Measurements from ENCODE around the gene PRRX1. TPM values are rescaled to one million over a fixed set of nuclear protein-coding genes. Genes with fewer than 3 reads are reported as not detected.

PRRX1 gene
- total RNA-seq, 4 donors from 2014 or later: 1.0 to 30.5 (median 2.2) TPM

GRCh38 chr1:170657275-170657853 is 6.6 kb upstream of the PRRX1 start:
- DNase-seq: no peak
- Histone ChIP-seq H3K36me3 (no peaks in the 10 kb centered on the region), H3K27ac (no peak overlapping the region), H3K4me3 (no peak overlapping the region), H3K4me1 (peaks cover 0 to 11% (median 0%) of the 10 kb centered on the region in 4 donors), H3K27me3 (peaks cover 0 to 16% of the 10 kb centered on the region in 2 donors), H3K9me3 (no peaks in the 10 kb centered on the region)
- no peak for TF ChIP-seq POLR2A (IDR thresholded peaks at IDR 0.05)
- TF ChIP-seq, protein P1, sequence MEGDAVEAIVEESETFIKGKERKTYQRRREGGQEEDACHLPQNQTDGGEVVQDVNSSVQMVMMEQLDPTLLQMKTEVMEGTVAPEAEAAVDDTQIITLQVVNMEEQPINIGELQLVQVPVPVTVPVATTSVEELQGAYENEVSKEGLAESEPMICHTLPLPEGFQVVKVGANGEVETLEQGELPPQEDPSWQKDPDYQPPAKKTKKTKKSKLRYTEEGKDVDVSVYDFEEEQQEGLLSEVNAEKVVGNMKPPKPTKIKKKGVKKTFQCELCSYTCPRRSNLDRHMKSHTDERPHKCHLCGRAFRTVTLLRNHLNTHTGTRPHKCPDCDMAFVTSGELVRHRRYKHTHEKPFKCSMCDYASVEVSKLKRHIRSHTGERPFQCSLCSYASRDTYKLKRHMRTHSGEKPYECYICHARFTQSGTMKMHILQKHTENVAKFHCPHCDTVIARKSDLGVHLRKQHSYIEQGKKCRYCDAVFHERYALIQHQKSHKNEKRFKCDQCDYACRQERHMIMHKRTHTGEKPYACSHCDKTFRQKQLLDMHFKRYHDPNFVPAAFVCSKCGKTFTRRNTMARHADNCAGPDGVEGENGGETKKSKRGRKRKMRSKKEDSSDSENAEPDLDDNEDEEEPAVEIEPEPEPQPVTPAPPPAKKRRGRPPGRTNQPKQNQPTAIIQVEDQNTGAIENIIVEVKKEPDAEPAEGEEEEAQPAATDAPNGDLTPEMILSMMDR (IDR thresholded peaks at IDR 0.05): no peak

DNA sequence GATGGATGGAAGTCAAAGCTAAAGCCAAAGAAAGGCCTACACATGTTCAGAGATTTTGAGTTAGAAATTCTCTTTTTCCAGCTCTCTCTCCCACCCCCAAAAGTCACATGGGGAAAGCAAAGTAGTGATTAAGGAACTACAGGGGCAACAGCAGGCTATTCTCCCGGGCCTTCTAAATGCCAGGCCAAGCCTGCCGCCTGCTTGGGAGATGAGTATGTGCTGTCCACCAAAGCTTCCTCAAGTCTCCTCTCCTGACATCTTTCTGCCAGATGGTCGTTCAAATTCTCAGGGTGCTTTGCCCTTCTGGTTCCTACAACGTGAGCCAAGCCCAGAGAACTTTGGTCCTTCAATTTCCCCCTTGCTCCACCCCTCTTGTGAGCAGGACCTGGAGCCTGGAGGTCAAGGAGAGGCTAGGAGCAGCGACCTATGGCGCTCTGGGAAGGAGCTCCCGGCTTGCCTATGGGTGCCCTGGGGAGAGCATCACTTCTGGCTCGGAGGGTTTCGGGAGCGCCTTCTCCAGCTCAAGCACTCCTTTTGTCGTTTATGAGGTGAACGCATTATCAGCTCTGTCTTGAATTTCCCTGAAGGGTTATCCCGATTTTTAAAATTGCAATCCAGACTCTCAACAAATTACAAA is 4.4 kb upstream of the PRRX1 start:
- TF ChIP-seq, protein P1 (IDR thresholded peaks at IDR 0.05): no peak
- TF ChIP-seq POLR2A (IDR thresholded peaks at IDR 0.05): no peak
- peaks cover 0 to 22% of the 10 kb centered on the region in 2 donors for H3K27me3 ChIP-seq
- no peak overlapping the region for H3K27ac ChIP-seq
- H3K4me1 ChIP-seq: peaks cover 0 to 18% (median 0%) of the 10 kb centered on the region in 4 donors
- no peaks in the 10 kb centered on the region for H3K9me3 ChIP-seq
- H3K4me3 ChIP-seq: no peak overlapping the region
- no peaks in the 10 kb centered on the region for H3K36me3 ChIP-seq
- no peak for DNase-seq

DNA sequence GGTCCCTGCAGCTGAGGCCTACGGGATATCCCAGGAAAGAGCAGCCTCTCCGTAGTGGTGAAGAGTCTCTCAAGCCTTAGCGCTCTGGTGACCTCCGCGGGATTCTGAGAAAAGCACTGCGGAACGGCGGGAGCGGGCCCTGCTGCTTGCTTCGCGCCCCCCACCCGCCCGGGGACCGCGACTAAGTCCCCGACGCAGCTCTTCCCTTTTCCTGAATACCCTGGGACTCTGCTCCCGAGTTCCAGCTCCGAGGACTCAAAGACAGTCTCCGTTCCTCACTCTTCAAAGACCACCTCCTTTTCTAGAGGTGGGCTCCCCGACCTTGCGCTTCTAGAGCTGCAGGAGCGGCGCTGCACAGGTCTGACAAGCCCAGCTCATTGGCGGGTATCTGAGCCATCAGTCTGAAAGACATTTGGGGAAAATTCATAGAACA is 3.6 kb upstream of the PRRX1 start:
- H3K4me3 ChIP-seq: no peak overlapping the region
- H3K9me3 ChIP-seq: no peaks in the 10 kb centered on the region
- no peak for DNase-seq
- peaks cover 0 to 23% of the 10 kb centered on the region in 2 donors for H3K27me3 ChIP-seq
- H3K4me1 ChIP-seq: peaks cover 0 to 25% (median 0%) of the 10 kb centered on the region in 4 donors
- H3K27ac ChIP-seq: no peak overlapping the region
- TF ChIP-seq, protein P1 (IDR thresholded peaks at IDR 0.05): no peak
- no peaks in the 10 kb centered on the region for H3K36me3 ChIP-seq

DNA sequence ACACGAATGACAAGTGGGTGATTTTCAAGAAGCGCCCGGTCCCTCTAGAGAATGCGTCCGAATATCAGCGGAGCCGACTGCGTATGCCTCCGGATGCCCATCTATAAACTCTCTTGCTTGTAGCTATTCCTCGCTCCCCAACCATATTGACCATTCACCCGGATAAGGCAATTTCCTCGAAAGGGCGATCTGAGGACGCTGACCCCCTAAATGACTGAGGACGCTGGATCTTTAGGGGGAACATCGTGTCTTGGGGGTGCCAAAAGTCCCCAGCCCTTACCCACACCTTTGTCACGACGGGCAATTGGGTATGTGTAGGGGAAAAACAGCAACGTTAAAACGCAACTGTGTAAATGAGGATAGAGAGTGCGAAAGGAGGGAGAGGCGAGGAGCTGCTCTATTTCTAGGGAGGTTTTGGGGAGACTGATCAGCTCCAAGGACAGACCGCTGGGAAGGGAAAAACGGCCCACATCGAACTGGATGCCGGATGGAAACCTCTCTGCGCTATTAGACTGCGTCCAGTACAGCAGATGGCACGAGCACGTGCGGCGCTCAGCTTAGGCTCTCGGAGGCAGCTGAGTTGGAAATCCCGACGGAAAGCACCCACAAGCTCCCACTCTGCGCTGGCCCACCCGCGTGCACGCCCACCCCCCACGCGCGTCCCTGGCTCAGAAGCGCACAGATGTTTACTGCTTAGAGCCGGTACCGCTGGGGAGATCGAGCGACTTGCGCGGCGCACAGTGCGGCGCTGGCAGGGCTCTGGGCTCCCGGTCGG is 2.9 kb upstream of the PRRX1 start:
- TF ChIP-seq, protein P1 (IDR thresholded peaks at IDR 0.05): no peak
- no peak for TF ChIP-seq POLR2A (IDR thresholded peaks at IDR 0.05)
- peak overlapping the region in 2 of 4 donors; percentile 14 to 30 for H3K4me3 ChIP-seq

DNA sequence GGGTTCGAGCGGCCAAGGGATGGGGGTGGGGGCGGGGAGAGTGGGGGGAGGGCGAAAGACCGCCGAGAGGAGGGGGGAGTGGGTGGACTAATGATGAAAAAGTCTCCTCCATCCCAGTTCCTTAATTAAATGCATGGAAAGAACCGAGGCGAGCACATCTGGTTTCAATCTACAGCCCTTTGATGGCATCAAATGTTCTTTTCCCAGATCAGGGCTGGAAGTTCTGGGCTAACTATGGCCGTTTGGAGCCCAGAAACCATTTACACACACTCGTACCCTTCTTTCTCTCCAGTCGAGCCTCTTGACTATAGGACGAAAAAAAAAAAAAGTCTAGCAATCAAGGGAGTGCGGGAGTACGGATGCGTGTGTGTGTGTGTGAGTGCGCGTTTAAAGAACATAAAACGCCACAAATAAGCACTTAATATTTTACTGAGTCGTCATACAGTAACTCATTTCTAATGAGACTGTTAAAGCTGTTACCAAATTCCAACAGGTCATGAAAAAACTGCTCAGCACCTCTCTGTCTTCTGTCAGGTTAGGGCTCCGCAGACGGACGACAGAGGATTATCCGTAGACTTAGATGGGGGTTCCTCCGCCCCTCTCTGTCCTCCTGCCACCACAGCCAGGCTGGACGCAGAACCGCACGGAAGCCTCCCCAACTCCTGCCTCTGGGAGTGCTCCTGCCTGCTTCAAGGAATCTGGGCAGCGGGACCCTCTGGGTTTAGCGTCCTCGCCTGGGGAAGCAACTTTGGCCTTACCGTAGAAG is 2.1 kb upstream of the PRRX1 start:
- peak in 1 of 3 donors; percentile 43 for DNase-seq
- TF ChIP-seq POLR2A (IDR thresholded peaks at IDR 0.05): no peak
- TF ChIP-seq, protein P1 (IDR thresholded peaks at IDR 0.05): no peak
- no peaks in the 10 kb centered on the region for H3K36me3 ChIP-seq
- no peak overlapping the region for H3K27ac ChIP-seq
- H3K4me3 ChIP-seq: peak overlapping the region in 2 of 4 donors; percentile 19 to 30
- peaks cover 0 to 27% of the 10 kb centered on the region in 2 donors for H3K27me3 ChIP-seq
- peaks cover 0 to 25% (median 0%) of the 10 kb centered on the region in 4 donors for H3K4me1 ChIP-seq
- H3K9me3 ChIP-seq: no peaks in the 10 kb centered on the region

More for the DNA sequence above, 2.9 kb upstream of the PRRX1 start:
- no peak overlapping the region for H3K27ac ChIP-seq
- H3K27me3 ChIP-seq: peaks cover 0 to 23% of the 10 kb centered on the region in 2 donors
- DNase-seq: no peak
- no peaks in the 10 kb centered on the region for H3K9me3 ChIP-seq
- H3K4me1 ChIP-seq: peaks cover 0 to 25% (median 0%) of the 10 kb centered on the region in 4 donors
- no peaks in the 10 kb centered on the region for H3K36me3 ChIP-seq

Data from Peyer's patch (tissue), 4 donors.